ENCODE data around the gene P2RY11.

DNA sequence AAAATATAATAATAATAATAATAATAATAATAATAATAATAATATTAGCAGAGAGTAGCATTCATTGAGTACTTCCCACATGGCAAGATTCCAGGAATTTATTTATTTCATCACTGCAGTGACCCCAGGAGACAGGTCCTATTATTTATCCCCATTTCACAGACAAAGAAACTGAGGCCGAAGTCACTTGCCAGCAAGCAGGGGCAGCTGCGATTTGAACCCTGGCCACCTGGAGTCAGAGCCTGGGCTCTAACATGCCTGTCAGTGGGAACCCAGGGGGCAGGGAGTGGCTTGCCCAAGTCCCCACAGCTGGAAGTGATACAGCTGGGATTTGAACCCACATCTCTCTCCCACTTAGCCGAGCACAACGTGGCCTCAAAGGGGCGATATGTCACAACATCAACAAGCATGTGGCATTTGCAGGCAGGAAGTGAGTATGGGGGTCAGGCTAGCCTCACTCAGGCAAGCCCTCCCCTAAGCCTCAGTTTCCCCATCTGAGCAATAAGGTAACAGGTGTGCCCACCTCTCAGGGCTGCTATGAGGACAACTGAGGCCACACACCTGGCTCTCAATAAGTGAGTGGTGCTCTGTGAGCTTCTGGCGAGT is 22.4 kb upstream of the P2RY11 start:
- TF ChIP-seq, protein P1, sequence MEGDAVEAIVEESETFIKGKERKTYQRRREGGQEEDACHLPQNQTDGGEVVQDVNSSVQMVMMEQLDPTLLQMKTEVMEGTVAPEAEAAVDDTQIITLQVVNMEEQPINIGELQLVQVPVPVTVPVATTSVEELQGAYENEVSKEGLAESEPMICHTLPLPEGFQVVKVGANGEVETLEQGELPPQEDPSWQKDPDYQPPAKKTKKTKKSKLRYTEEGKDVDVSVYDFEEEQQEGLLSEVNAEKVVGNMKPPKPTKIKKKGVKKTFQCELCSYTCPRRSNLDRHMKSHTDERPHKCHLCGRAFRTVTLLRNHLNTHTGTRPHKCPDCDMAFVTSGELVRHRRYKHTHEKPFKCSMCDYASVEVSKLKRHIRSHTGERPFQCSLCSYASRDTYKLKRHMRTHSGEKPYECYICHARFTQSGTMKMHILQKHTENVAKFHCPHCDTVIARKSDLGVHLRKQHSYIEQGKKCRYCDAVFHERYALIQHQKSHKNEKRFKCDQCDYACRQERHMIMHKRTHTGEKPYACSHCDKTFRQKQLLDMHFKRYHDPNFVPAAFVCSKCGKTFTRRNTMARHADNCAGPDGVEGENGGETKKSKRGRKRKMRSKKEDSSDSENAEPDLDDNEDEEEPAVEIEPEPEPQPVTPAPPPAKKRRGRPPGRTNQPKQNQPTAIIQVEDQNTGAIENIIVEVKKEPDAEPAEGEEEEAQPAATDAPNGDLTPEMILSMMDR (conservative IDR thresholded peaks at IDR 0.05; ENCODE audit: low read depth in 2 of 2) = no peak; a peak in 1 of 4 replicates
- TF ChIP-seq, protein P2, sequence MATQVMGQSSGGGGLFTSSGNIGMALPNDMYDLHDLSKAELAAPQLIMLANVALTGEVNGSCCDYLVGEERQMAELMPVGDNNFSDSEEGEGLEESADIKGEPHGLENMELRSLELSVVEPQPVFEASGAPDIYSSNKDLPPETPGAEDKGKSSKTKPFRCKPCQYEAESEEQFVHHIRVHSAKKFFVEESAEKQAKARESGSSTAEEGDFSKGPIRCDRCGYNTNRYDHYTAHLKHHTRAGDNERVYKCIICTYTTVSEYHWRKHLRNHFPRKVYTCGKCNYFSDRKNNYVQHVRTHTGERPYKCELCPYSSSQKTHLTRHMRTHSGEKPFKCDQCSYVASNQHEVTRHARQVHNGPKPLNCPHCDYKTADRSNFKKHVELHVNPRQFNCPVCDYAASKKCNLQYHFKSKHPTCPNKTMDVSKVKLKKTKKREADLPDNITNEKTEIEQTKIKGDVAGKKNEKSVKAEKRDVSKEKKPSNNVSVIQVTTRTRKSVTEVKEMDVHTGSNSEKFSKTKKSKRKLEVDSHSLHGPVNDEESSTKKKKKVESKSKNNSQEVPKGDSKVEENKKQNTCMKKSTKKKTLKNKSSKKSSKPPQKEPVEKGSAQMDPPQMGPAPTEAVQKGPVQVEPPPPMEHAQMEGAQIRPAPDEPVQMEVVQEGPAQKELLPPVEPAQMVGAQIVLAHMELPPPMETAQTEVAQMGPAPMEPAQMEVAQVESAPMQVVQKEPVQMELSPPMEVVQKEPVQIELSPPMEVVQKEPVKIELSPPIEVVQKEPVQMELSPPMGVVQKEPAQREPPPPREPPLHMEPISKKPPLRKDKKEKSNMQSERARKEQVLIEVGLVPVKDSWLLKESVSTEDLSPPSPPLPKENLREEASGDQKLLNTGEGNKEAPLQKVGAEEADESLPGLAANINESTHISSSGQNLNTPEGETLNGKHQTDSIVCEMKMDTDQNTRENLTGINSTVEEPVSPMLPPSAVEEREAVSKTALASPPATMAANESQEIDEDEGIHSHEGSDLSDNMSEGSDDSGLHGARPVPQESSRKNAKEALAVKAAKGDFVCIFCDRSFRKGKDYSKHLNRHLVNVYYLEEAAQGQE (IDR thresholded peaks at IDR 0.05; ENCODE audit: unreplicated experiment) = no peak
- no peak for TF ChIP-seq EZH2 (IDR thresholded peaks at IDR 0.05; ENCODE audit: low read depth, unreplicated experiment)
- no peak for TF ChIP-seq POLR2AphosphoS5 (IDR thresholded peaks at IDR 0.05; ENCODE audit: low read depth)
- TF ChIP-seq STAT1 (IDR thresholded peaks at IDR 0.05; ENCODE audit: unreplicated experiment) = no peak
- TF ChIP-seq ZNF331 (CRISPR knock-in tag; IDR thresholded peaks at IDR 0.05; ENCODE audit: low read depth) = no peak
- TF ChIP-seq CREB1 (CRISPR knock-in tag; IDR thresholded peaks at IDR 0.05; ENCODE audit: low read depth) = no peak
- TF ChIP-seq EZH2phosphoT487 (IDR thresholded peaks at IDR 0.05; ENCODE audit: unreplicated experiment) = no peak
- TF ChIP-seq ZNF114 (CRISPR knock-in tag; IDR thresholded peaks at IDR 0.05) = no peak
